Hepatocyte (in vitro differentiated cells): ENCODE measurements around the gene SAPCD2.

Experiments
- CTCF ChIP-seq: fragments of 200-600 bp; sonication (generic); IDR thresholded peaks from 2 replicates; pipeline ENCODE4 v1.5.1; 2016; ENCODE audit warnings: antibody characterized with exemption, mild to moderate bottlenecking; ENCODE audit not compliant: poor library complexity
- EZH2 ChIP-seq: fragments of 200-600 bp; sonication (generic); IDR thresholded peaks from 2 replicates; pipeline ENCODE4 v1.6.1; 2016; ENCODE audit warnings: antibody characterized with exemption, mild to moderate bottlenecking, borderline replicate concordance
- EZH2phosphoT487 ChIP-seq: fragments of 200-600 bp; sonication (generic); IDR thresholded peaks from one replicate; pipeline ENCODE4 v1.6.1; 2018; ENCODE audit warnings: antibody characterized with exemption, mild to moderate bottlenecking, low read depth, moderate library complexity; ENCODE audit not compliant: unreplicated experiment, severe bottlenecking

- TF ChIP-seq CTCF (no peak), EZH2 (no peak), EZH2phosphoT487 (no peak)
Observed at GRCh38 chr9:137039611-137040366, 30.6 kb downstream of the SAPCD2 start.
